Stimulated activated naive B cell treated with anti-CD40 and anti-IgM and Interleukin-4, amounts not matched to agents 10 μg/mL and 1 μg/mL and 100 μg/mL, for 72 hours (primary cell): ENCODE results near the gene CABP1.
"Not testable (repeated sequence)": the region's sequence is repeated elsewhere in the genome, so short reads cannot be mapped to it uniquely, and the experiment has no call there.

Source experiments
- ATAC-seq, 2 donors: fragments of 150-1000 bp; cut with Tn5 transposase; replicated peaks; 2 replicates each; pipeline ENCODE4 v1.10.0; 2021; ENCODE audit warnings: moderate library complexity in 1 of 2
- DNase-seq: peaks from one replicate; pipeline ENCODE4 v3.0.0; 2021
- H3K27ac Mint-ChIP-seq: one replicate; pipeline ENCODE4 v1.8.0; 2022; ENCODE audit warnings: mild to moderate bottlenecking, mixed read lengths
- H3K27me3 Mint-ChIP-seq, 2 donors: one replicate each; pipeline ENCODE4 v1.8.0; 2022; ENCODE audit warnings: mixed read lengths in 2 of 2
- H3K36me3 Mint-ChIP-seq, 2 donors: one replicate each; pipeline ENCODE4 v1.8.0; 2022; ENCODE audit warnings: mixed read lengths in 2 of 2, mild to moderate bottlenecking in 1 of 2
- H3K4me1 Mint-ChIP-seq, 2 donors: one replicate each; pipeline ENCODE4 v1.8.0; 2022; ENCODE audit warnings: mixed read lengths in 2 of 2, mild to moderate bottlenecking in 1 of 2
- H3K4me3 Mint-ChIP-seq, 2 donors: one replicate each; pipeline ENCODE4 v1.8.0; 2022; ENCODE audit warnings: mild to moderate bottlenecking in 2 of 2, mixed read lengths in 2 of 2, moderate library complexity in 1 of 2
- H3K9me3 Mint-ChIP-seq, 2 donors: one replicate each; pipeline ENCODE4 v1.8.0; 2022; ENCODE audit warnings: mixed read lengths in 2 of 2, mild to moderate bottlenecking in 1 of 2

CABP1 gene

DNA sequence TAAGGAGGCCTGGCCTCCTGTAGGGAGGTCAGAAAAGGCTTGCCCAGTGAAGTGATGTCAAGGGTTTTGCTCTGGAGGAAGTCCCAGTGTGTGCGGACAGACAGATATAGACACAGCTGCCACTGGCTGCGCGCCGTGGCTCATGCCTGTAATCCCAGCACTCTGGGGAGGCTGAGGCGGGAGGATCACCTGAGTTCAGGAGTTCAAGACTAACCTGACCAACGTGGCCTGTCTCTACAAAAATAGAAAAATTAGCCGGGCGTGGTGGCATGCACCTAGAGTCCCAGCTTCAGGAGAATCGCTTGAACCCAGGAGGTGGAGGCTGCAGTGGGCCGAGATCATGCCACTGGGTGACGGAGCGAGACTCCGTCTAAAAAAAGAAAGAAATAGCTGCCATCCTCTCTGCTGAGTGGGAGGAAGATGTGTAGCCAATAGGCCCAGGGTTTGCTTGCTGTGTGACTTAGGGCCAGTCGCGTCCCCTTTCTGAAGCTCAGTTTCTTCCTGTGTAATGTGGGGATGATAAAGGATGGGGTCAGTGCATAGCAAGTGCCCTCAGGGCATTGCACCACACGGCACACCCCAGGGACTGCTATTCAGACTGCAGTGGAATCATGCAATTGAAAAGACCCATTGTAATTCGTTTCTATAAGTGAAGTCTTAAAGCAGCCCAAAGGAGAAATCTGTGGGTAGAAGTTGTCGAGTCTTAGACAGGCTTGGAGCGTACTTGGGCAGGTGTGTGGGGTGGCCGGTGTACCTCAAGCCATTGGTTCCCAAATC, 27.9 kb downstream of the CABP1 start:
- H3K36me3 Mint-ChIP-seq: no peaks in the 10 kb centered on the region
- ATAC-seq (no peak), DNase-seq (no peak)
- peak overlapping the region; percentile 31 for H3K27ac Mint-ChIP-seq
- peak overlapping the region; percentile 9 to 17 for H3K4me3 Mint-ChIP-seq
- no peaks in the 10 kb centered on the region for H3K9me3 Mint-ChIP-seq
- H3K27me3 Mint-ChIP-seq: no peaks in the 10 kb centered on the region
- H3K4me1 Mint-ChIP-seq: peaks cover 45 to 89% of the 10 kb centered on the region in 2 donors

GRCh38 chr12:120668868-120669840, 28.7 kb downstream of the CABP1 start:
- H3K27ac Mint-ChIP-seq: peak overlapping the region; percentile 88
- peak overlapping the region; percentile 32 to 72 for H3K4me3 Mint-ChIP-seq
- H3K27me3 Mint-ChIP-seq: no peaks in the 10 kb centered on the region
- H3K4me1 Mint-ChIP-seq: peaks cover 46 to 89% of the 10 kb centered on the region in 2 donors
- no peaks in the 10 kb centered on the region for H3K36me3 Mint-ChIP-seq
- ATAC-seq: peak; percentile 79 to 80
- DNase-seq: peak; percentile 66
- no peaks in the 10 kb centered on the region for H3K9me3 Mint-ChIP-seq

DNA sequence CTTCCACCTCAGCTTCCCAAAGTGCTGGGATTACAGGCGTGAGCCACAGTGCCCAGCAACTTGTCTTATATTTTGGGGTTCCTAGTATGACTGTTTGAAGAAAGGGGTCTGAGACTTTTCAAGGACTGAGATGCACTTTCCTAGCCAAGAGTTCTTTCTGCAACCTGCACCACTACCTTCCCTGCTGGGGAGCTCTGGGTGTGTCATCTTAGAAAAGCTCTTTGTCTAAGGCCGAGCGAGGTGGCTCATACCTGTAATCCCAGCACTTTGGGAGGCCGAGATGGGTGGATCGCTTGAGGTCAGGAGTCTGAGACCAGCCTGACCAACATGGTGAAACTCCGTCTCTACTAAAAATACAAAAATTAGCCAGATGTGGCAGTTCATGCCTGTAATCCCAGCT, 29.8 kb downstream of the CABP1 start:
- not testable (repeated sequence) for ATAC-seq
- Mint-ChIP-seq H3K27ac (peak overlapping the region; percentile 88), H3K4me3 (peak overlapping the region in 1 of 2 donors; percentile 72)

GRCh38 chr12:120670667-120671066, 30.2 kb downstream of the CABP1 start:
- Mint-ChIP-seq H3K4me1 (peaks cover 51 to 90% of the 10 kb centered on the region in 2 donors), H3K9me3 (no peaks in the 10 kb centered on the region), H3K4me3 (no peak overlapping the region), H3K36me3 (no peaks in the 10 kb centered on the region), H3K27me3 (no peaks in the 10 kb centered on the region), H3K27ac (peak overlapping the region; percentile 88)
- DNase-seq (no peak), ATAC-seq (no peak)

More for the DNA sequence above, 29.8 kb downstream of the CABP1 start:
- H3K9me3 Mint-ChIP-seq, DNase-seq, H3K36me3 Mint-ChIP-seq, H3K27me3 Mint-ChIP-seq: not testable (repeated sequence)
- peaks cover 50 to 90% of the 10 kb centered on the region in 2 donors for H3K4me1 Mint-ChIP-seq

DNA sequence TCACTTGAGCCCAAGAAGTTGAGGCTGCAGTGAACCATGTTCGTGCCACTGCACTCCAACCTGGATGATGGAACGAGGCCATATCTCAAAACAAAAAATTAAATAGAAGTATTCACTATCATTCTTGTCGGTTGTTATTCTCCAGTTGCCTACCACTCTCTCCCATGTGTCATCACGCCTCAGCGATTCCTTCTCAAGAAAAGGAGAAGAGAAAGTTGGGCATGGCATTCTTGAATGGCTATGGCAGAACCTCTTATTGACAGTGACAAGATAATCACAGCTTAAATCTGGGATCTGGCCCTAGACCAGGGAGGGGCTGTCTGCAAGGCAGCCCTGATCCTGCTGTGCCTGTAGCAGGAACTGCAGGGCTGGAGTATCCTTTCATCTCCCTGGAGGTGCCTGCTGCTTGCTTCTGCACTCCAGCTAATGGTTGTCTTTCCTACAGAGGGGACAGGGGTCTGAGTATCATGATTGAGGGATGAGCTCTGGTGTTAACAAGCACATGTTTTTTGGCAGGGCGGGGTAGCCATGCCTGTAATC, 33.7 kb downstream of the CABP1 start:
- H3K27ac Mint-ChIP-seq: peak overlapping the region; percentile 85
- H3K4me3 Mint-ChIP-seq: peak overlapping the region; percentile 40 to 65
- H3K4me1 Mint-ChIP-seq: peaks cover 44 to 81% of the 10 kb centered on the region in 2 donors
- DNase-seq (peak; percentile 38), ATAC-seq (peak; percentile 41 to 49)
- no peaks in the 10 kb centered on the region for H3K36me3 Mint-ChIP-seq
- no peaks in the 10 kb centered on the region for H3K9me3 Mint-ChIP-seq
- no peaks in the 10 kb centered on the region for H3K27me3 Mint-ChIP-seq

DNA sequence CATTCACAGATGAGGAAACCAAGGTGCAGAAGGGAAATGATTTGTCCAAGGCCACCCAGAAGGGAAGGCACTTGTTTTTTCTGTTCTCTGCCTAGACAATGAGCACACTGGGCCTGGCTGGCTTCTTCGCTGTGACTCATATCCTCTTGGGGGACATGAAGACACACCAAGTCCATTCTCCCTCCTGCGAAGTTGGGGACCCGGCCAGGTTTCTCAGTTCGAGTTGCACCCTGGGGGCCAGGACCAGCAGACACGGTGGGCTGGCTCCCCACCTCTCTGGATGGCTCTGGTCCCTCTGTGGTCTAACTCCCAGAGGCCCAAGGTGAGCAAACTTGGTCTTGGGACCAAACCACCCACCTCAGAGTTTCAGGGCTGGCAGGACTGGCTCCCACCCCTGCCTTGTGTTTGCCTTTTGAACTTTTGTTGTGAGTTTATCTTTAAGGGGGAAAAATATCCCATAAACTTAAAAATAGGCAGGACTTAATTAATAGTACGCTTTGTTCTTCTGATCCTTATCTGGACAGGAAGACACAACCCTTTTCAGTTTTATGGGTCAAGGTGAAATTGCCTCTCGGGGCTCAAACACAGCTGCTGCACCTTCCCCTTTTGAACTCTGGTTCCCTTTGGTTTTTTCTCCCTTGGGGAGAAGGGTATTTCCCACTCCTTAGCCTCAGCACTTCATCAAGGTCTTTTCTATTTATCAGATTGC, 37.5 kb downstream of the CABP1 start:
- Mint-ChIP-seq H3K27me3 (no peaks in the 10 kb centered on the region), H3K27ac (peak overlapping the region; percentile 94), H3K36me3 (no peaks in the 10 kb centered on the region), H3K9me3 (no peaks in the 10 kb centered on the region), H3K4me1 (peaks cover 28 to 65% of the 10 kb centered on the region in 2 donors), H3K4me3 (peak overlapping the region; percentile 52 to 63)
- DNase-seq (peak; percentile 61), ATAC-seq (peak; percentile 81 to 82)

- Mint-ChIP-seq H3K27ac (peak overlapping the region; percentile 94), H3K4me1 (peaks cover 26 to 69% of the 10 kb centered on the region in 2 donors), H3K27me3 (no peaks in the 10 kb centered on the region), H3K36me3 (no peaks in the 10 kb centered on the region), H3K9me3 (no peaks in the 10 kb centered on the region), H3K4me3 (peak overlapping the region; percentile 10 to 63)
- DNase-seq: no peak
- ATAC-seq: peak; percentile 29
These were observed 38.1 kb downstream of the CABP1 start for GRCh38 chr12:120678572-120678971.

DNA sequence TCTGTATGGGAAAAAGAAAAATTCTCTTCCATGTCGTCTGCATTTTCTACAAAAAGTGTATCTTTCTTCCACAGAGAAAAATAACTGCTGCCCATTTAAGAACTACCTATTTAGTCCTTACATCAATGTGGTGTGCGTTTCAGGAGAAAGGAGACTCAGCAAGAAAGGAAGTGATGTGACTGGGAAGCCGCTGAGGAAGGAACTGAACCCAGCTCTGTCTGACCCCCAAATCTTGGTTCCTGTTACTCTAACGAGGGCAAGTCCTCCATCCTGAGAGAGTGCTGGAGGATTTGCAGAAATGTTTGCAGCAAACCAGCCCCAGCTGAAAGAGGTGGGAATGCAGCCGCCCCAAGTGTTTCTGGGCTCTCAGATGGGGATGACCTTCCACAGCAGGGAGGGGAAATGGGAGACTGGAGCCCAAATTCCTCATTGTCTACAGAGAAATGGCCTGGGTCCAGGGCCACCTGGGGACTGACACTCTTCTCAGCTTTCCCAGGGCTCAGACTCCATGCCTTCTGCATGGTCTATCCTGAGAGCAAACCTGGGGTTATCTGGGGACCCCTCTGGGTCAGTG, 39.8 kb downstream of the CABP1 start:
- peak overlapping the region; percentile 25 to 47 for H3K4me3 Mint-ChIP-seq
- peaks cover 0 to 2% of the 10 kb centered on the region in 2 donors for H3K9me3 Mint-ChIP-seq
- H3K36me3 Mint-ChIP-seq: no peaks in the 10 kb centered on the region
- peak overlapping the region; percentile 71 for H3K27ac Mint-ChIP-seq
- no peaks in the 10 kb centered on the region for H3K27me3 Mint-ChIP-seq
- peaks cover 28 to 67% of the 10 kb centered on the region in 2 donors for H3K4me1 Mint-ChIP-seq
- DNase-seq (no peak), ATAC-seq (peak in 1 of 2 donors; percentile 20)

DNA sequence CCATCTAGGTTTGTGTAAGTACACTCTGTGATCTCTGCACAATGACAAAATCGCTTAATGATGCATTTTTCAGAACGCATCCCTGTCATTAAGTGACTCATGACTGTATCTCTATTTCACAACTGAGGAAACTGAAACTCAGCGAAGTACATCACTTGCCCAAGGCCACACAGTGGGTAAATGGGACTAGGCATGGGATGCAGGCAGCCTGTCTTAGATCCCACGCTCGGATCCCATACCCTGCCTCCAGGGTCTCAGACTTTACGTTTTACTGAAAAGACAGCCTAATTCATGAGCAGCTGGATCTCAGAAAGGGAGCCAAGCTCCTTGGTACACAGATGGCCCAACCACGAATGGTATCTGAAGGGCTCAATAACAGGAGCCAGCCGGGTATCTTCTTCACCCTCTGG, 44.1 kb downstream of the CABP1 start:
- H3K27ac Mint-ChIP-seq: peak overlapping the region; percentile 91
- no peaks in the 10 kb centered on the region for H3K27me3 Mint-ChIP-seq
- DNase-seq (no peak), ATAC-seq (no peak)
- H3K4me1 Mint-ChIP-seq: peaks cover 29 to 63% of the 10 kb centered on the region in 2 donors
- H3K4me3 Mint-ChIP-seq: peak overlapping the region in 1 of 2 donors; percentile 37
- H3K9me3 Mint-ChIP-seq: peaks cover 0 to 2% of the 10 kb centered on the region in 2 donors
- H3K36me3 Mint-ChIP-seq: peaks cover 0 to 4% of the 10 kb centered on the region in 2 donors

DNA sequence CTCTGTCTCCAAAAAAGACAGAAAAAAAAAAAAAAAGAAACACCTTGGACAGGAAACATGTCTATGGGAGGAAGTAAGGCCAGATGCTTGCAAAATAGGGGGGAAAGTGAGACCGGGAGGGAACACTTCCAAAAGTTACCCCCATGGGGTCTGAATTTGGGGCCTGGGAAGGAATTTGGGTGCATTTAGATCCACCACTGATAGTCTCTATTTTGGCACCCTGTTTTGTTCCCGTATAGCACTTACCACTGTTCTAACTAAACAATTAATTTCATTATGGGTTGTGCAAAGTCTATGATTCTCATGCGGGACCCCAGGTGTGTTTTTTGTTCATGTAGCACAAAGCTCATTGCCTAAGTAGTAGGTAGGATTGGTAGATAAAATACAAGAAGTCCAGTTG, 45.1 kb downstream of the CABP1 start:
- no peak for DNase-seq
- Mint-ChIP-seq H3K27me3 (no peaks in the 10 kb centered on the region), H3K27ac (peak overlapping the region; percentile 91), H3K9me3 (peaks cover 0 to 2% of the 10 kb centered on the region in 2 donors), H3K4me1 (peaks cover 24 to 57% of the 10 kb centered on the region in 2 donors), H3K36me3 (peaks cover 0 to 4% of the 10 kb centered on the region in 2 donors), H3K4me3 (peak overlapping the region; percentile 37 to 46)
- no peak for ATAC-seq

GRCh38 chr12:120686151-120686689, 45.8 kb downstream of the CABP1 start:
- H3K4me1 Mint-ChIP-seq: peaks cover 27 to 60% of the 10 kb centered on the region in 2 donors
- H3K9me3 Mint-ChIP-seq: peaks cover 0 to 2% of the 10 kb centered on the region in 2 donors
- H3K27me3 Mint-ChIP-seq: no peaks in the 10 kb centered on the region
- DNase-seq (peak; percentile 97), ATAC-seq (peak; percentile 81)
- H3K36me3 Mint-ChIP-seq: peaks cover 3 to 4% of the 10 kb centered on the region in 2 donors
- peak overlapping the region; percentile 98 for H3K27ac Mint-ChIP-seq
- H3K4me3 Mint-ChIP-seq: peak overlapping the region; percentile 93 to 96

DNA sequence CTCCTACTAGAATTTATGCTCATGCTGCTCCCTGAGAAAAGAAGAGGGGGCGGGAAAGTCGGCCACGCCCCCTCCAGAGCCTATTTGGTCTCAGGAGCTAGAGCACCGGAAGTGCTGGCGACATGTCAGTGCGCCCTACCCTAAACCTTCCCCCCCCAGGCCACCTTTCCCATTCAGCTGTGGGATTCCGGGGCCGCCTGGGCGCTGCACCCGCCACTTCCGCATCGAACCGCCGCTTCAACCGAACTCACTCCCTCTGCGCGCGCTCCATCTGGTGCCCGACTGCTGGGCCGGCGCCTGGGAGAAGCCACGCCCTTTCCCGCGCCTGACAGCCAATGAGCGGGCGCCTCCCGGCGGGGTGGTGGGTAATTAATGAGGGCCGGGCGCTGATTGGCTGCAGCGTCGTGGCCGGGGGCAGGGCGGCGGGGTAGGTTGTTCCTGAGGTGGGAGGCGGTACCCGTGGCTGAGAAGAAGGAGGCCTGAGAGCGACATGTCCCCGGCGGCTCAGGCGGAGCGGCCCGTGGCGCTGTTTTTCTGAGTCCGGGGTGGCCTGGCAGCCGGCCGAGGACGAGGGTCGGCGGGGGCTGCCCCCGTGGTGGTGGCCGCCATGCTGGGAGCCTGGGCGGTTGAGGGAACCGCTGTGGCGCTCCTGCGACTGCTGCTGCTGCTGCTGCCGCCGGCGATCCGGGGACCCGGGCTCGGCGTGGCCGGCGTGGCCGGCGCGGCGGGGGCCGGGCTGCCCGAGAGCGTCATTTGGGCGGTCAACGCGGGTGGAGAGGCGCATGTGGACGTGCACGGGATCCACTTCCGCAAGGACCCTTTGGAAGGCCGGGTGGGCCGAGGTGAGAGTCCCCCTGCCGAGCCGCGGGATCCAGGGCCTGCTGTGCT, 46.5 kb downstream of the CABP1 start, which contains the start of gene MLEC:
Gene MLEC, plus strand, starts transcription at position 460 of the 888 bp plus-strand sequence. Its CDS starts 148 bp downstream, at position 608.
- ATAC-seq (peak; percentile 79 to 82), DNase-seq (peak; percentile 99)
- peak within 1 kb of the TSS; percentile 98 for H3K27ac Mint-ChIP-seq
- peaks cover 27 to 65% of the 10 kb centered on the region in 2 donors for H3K4me1 Mint-ChIP-seq
- peaks cover 3 to 4% of the 10 kb centered on the region in 2 donors for H3K36me3 Mint-ChIP-seq
- H3K9me3 Mint-ChIP-seq: peaks cover 0 to 2% of the 10 kb centered on the region in 2 donors
- H3K27me3 Mint-ChIP-seq: no peaks in the 10 kb centered on the region
- peak within 1 kb of the TSS; percentile 93 to 96 for H3K4me3 Mint-ChIP-seq
